IMR-90 (cell line): Measurements from ENCODE around the gene ELMO1. TPM values are rescaled to one million over a fixed set of nuclear protein-coding genes. Genes with fewer than 3 reads are reported as not detected.

Experiments
- ATAC-seq: fragments of 200-7000 bp; cut with Tn5 transposase; 2 replicates; pipeline ENCODE4 v1.9.1; 2020; ENCODE audit warnings: low read depth, mild to moderate bottlenecking, moderate library complexity
- BruUV-seq: library from RNA; stranded (reverse); fragments of 400-500 nt; replicated peaks from 2 replicates; lab custom pipeline; 2021; lab: Mats Ljungman, UMichigan
- CTCF ChIA-PET: fragments of 300-600 bp; formaldehyde crosslinking; extraction: SDS; loops from one replicate; lab custom pipeline; 2021; ENCODE audit warnings: antibody characterized with exemption; lab: Yijun Ruan, JAX
- POLR2A ChIA-PET: fragments of 300-600 bp; sonication (Branson Sonifier 250); formaldehyde crosslinking; loops from one replicate; lab custom pipeline; 2022; ENCODE audit warnings: antibody characterized with exemption; ENCODE audit not compliant: unreplicated experiment; lab: Charles Lee
- DNase-seq: peaks from one replicate; pipeline ENCODE4 v3.0.0; 2013
- H2AFZ ChIP-seq: replicated peaks from 2 replicates; pipeline ENCODE3; 2013; ENCODE audit warnings: low read length, mild to moderate bottlenecking; ENCODE audit not compliant: poor library complexity
- H2AK5ac ChIP-seq: 2 replicates; pipeline ENCODE4 v1.6.1; 2013; ENCODE audit warnings: low read depth, low read length, inconsistent platforms
- H2AK9ac ChIP-seq: replicated peaks from 2 replicates; pipeline ENCODE3; 2013; ENCODE audit warnings: mild to moderate bottlenecking, low read depth, low read length, moderate library complexity; ENCODE audit not compliant: poor library complexity
- H2BK120ac ChIP-seq: 2 replicates; pipeline ENCODE4 v1.6.1; 2013; ENCODE audit warnings: low read depth, low read length, inconsistent platforms
- H2BK15ac ChIP-seq: 3 replicates; pipeline ENCODE4 v1.6.1; 2013; ENCODE audit warnings: low read depth, low read length, inconsistent platforms
- H2BK20ac ChIP-seq: 2 replicates; pipeline ENCODE4 v1.6.1; 2013; ENCODE audit warnings: low read depth, mild to moderate bottlenecking, inconsistent platforms, low read length, moderate library complexity
- H2BK5ac ChIP-seq: 2 replicates; pipeline ENCODE4 v1.6.1; 2013; ENCODE audit warnings: mild to moderate bottlenecking, low read depth, low read length, inconsistent platforms; ENCODE audit not compliant: poor library complexity, severe bottlenecking
- H3K14ac ChIP-seq: replicated peaks from 2 replicates; pipeline ENCODE4 v1.6.1; 2013; ENCODE audit warnings: low read depth, low read length, inconsistent platforms
- H3K18ac ChIP-seq: 2 replicates; pipeline ENCODE4 v1.6.1; 2013; ENCODE audit warnings: low read depth, low read length, control low read depth
- H3K23ac ChIP-seq: 2 replicates; pipeline ENCODE4 v1.6.1; 2013; ENCODE audit warnings: low read depth, low read length, inconsistent platforms
- H3K27ac ChIP-seq: 2 replicates; pipeline ENCODE4 v1.5.1; 2013; ENCODE audit warnings: mild to moderate bottlenecking, control low read depth, low read length; ENCODE audit not compliant: insufficient read depth
- H3K27me3 ChIP-seq: 2 replicates; pipeline ENCODE4 v1.6.1; 2013; ENCODE audit warnings: low read length; ENCODE audit not compliant: control insufficient read depth, insufficient read depth
- H3K36me3 ChIP-seq: 2 replicates; pipeline ENCODE4 v1.6.1; 2013; ENCODE audit warnings: low read length, mixed read lengths; ENCODE audit not compliant: control insufficient read depth, insufficient read depth
- H3K4ac ChIP-seq: 2 replicates; pipeline ENCODE4 v1.6.1; 2013; ENCODE audit warnings: low read depth, low read length, inconsistent platforms
- H3K4me1 ChIP-seq: 2 replicates; pipeline ENCODE4 v1.6.1; 2013; ENCODE audit warnings: low read length, mixed read lengths; ENCODE audit not compliant: control insufficient read depth, insufficient read depth
- H3K4me2 ChIP-seq: 2 replicates; pipeline ENCODE4 v1.6.1; 2013; ENCODE audit warnings: low read depth, mild to moderate bottlenecking, control low read depth, low read length, moderate library complexity
- H3K4me3 ChIP-seq: 2 replicates; pipeline ENCODE4 v1.5.1; 2013; ENCODE audit warnings: low read depth, mild to moderate bottlenecking, control low read depth, low read length, moderate library complexity; ENCODE audit not compliant: insufficient read depth
- H3K56ac ChIP-seq: 2 replicates; pipeline ENCODE4 v1.6.1; 2013; ENCODE audit warnings: low read length, inconsistent platforms; ENCODE audit not compliant: insufficient read depth; ENCODE audit errors: extremely low read depth
- H3K79me1 ChIP-seq, 2 experiments: 2 replicates each; pipeline ENCODE4 v1.6.1; 2013; ENCODE audit warnings: low read length in 2 of 2, inconsistent platforms in 1 of 2, low read depth in 1 of 2
- H3K9ac ChIP-seq: 2 replicates; pipeline ENCODE4 v1.6.1; 2013; ENCODE audit warnings: low read depth, low read length, control low read depth
- H3K9me1 ChIP-seq: 2 replicates; pipeline ENCODE4 v1.6.1; 2013; ENCODE audit warnings: low read length, inconsistent platforms; ENCODE audit not compliant: insufficient read depth
- H3K9me3 ChIP-seq: 2 replicates; pipeline ENCODE4 v1.6.1; 2013; ENCODE audit warnings: low read length; ENCODE audit not compliant: control insufficient read depth, insufficient read depth
- H4K20me1 ChIP-seq: 2 replicates; pipeline ENCODE4 v1.6.1; 2013; ENCODE audit warnings: low read length, inconsistent platforms; ENCODE audit not compliant: insufficient read depth
- H4K5ac ChIP-seq: 2 replicates; pipeline ENCODE4 v1.6.1; 2013; ENCODE audit warnings: mild to moderate bottlenecking, low read depth, low read length, control low read depth
- H4K8ac ChIP-seq, 2 experiments: 2 replicates each; pipeline ENCODE4 v1.6.1; 2013; ENCODE audit warnings: low read depth in 2 of 2, low read length in 2 of 2, control low read depth in 1 of 2, inconsistent platforms in 1 of 2
- H4K91ac ChIP-seq: 2 replicates; pipeline ENCODE4 v1.6.1; 2013; ENCODE audit warnings: low read depth, low read length, inconsistent platforms; ENCODE audit not compliant: insufficient read depth
- BHLHE40 ChIP-seq: fragments of 150-350 bp; IDR thresholded peaks from 2 replicates; pipeline ENCODE4 v1.6.1; 2016; ENCODE audit warnings: mild to moderate bottlenecking, low read depth, low read length
- CEBPB ChIP-seq: IDR thresholded peaks from 2 replicates; pipeline ENCODE4 v1.6.1; 2012; ENCODE audit warnings: low read depth, low read length, improper control_type of control experiment
- CHD1 ChIP-seq: IDR thresholded peaks from 2 replicates; pipeline ENCODE4 v1.6.1; 2012; ENCODE audit warnings: low read depth, low read length, improper control_type of control experiment
- FOS ChIP-seq: fragments of 150-350 bp; IDR thresholded peaks from 2 replicates; pipeline ENCODE4 v1.6.1; 2016; ENCODE audit warnings: low read depth, low read length
- MAFK ChIP-seq: IDR thresholded peaks from 2 replicates; pipeline ENCODE4 v1.6.1; 2012; ENCODE audit warnings: low read depth, low read length, improper control_type of control experiment
- MAZ ChIP-seq: IDR thresholded peaks from 2 replicates; pipeline ENCODE4 v1.6.1; 2012; ENCODE audit warnings: low read depth, mild to moderate bottlenecking, low read length, improper control_type of control experiment, moderate library complexity, borderline replicate concordance
- MXI1 ChIP-seq: IDR thresholded peaks from 2 replicates; pipeline ENCODE4 v1.6.1; 2012; ENCODE audit warnings: low read depth, mild to moderate bottlenecking, low read length, moderate library complexity, borderline replicate concordance
- NFE2L2 ChIP-seq: fragments of 150-350 bp; IDR thresholded peaks from 2 replicates; pipeline ENCODE4 v1.6.1; 2016; ENCODE audit warnings: low read depth, mild to moderate bottlenecking, low read length
- POLR2A ChIP-seq: IDR thresholded peaks from 2 replicates; pipeline ENCODE4 v1.6.1; 2012; ENCODE audit warnings: mild to moderate bottlenecking, low read depth, low read length
- RAD21 ChIP-seq: IDR thresholded peaks from 2 replicates; pipeline ENCODE4 v1.6.1; 2012; ENCODE audit warnings: low read length, improper control_type of control experiment
- RCOR1 ChIP-seq: IDR thresholded peaks from 2 replicates; pipeline ENCODE4 v1.6.1; 2012; ENCODE audit warnings: mild to moderate bottlenecking, low read length, improper control_type of control experiment; ENCODE audit not compliant: insufficient replicate concordance
- RFX5 ChIP-seq: IDR thresholded peaks from 2 replicates; pipeline ENCODE4 v1.8.0; 2012; ENCODE audit warnings: low read depth, mild to moderate bottlenecking, low read length, moderate library complexity
- WGBS, 2 experiments: methylation state at CpG; one replicate each; pipeline versions ENCODE4 v1.1.5 to v1.1.7; 2013; ENCODE audit warnings: missing lambda C conversion rate in 2 of 2; ENCODE audit not compliant: insufficient read length in 1 of 2; ENCODE audit errors: extremely low coverage in 2 of 2; 5-methylcytosine and 5-hydroxymethylcytosine counted together
- dilution Hi-C: fragments of 300-500 bp; cut with HindIII; formaldehyde crosslinking; loops from one replicate; pipeline ENCODE4 v1.14.3; 2018; ENCODE audit warnings: low sequenced_read_pairs; ENCODE audit not compliant: unreplicated experiment
- in situ Hi-C: fragments of 300-500 bp; cut with MboI; formaldehyde crosslinking; loops from 3 replicates; pipeline ENCODE4 v1.14.3; 2019; ENCODE audit warnings: low sequenced_read_pairs, inconsistent platforms, mixed read lengths
- intact Hi-C: fragments of 100-400 bp; cut with micrococcal nuclease; formaldehyde crosslinking; loops from 2 replicates; pipeline ENCODE4 v1.10.0; 2022
- polyA plus RNA-seq, 3 experiments: library from polyadenylated mRNA; depleted of rRNA; stranded (reverse); fragments of >200 nt; gene quantifications; 2 replicates each; pipeline ENCODE4 v1.2.3, GENCODE V29; 2012; ENCODE audit warnings: low replicate concordance in 1 of 3
- total RNA-seq: library from RNA; depleted of rRNA; stranded (reverse); fragments of >200 nt; gene quantifications from 2 replicates; pipeline ENCODE4 v1.2.3, GENCODE V29; 2012
- TF ChIP-seq, protein P1 (sequence below): fragments of 150-350 bp; IDR thresholded peaks from 2 replicates; pipeline ENCODE4 v1.6.1; 2016; ENCODE audit warnings: low read depth, mild to moderate bottlenecking, low read length, moderate library complexity, borderline replicate concordance
- TF ChIP-seq, protein P2 (sequence below): fragments of 150-350 bp; IDR thresholded peaks from 2 replicates; pipeline ENCODE4 v1.6.1; 2017; ENCODE audit warnings: mild to moderate bottlenecking, antibody characterized with exemption, low read length, low read depth
- TF ChIP-seq, protein P3 (sequence below): conservative IDR thresholded peaks from 2 replicates; pipeline ENCODE4 v1.5.1; 2012; ENCODE audit warnings: mild to moderate bottlenecking, low read depth, low read length, improper control_type of control experiment

Gene ELMO1
- total and polyA plus RNA-seq, 2 of the 4 experiments (the other 2 are of a cell fraction): 0.03 TPM; not detected in 1

DNA sequence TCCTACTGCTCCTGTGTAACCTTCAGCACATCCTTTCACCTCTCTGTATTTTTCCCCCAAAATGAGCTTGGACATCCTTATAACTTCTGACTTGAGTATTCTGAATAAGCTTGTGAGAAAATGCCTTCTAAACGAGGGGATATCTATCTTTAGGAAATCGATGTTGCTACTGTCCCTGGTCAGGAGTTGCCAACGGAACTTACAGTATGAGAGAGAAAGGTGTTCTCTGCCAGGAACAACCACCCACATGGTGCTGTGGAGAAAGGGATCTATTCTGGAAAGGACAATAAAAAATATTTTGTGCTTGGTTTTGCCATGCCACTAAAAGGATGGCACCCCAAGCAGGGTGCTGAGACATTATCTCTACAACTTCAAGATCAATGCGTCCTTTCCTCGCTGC, 537.8 kb downstream of the ELMO1 start:
- H4K20me1 ChIP-seq: no peaks in the 10 kb centered on the region
- no CpG with 5 or more reads among the region's 5 CpGs for WGBS, 2 experiments
- H3K9me1 ChIP-seq: no peaks in the 10 kb centered on the region
- H2AFZ ChIP-seq: no peak overlapping the region
- no peak overlapping the region for H3K14ac ChIP-seq
- intact Hi-C loops (no loop called here), dilution Hi-C loops (no loop called here), in situ Hi-C loops (no loop called here)
- no peak overlapping the region for H3K9ac ChIP-seq
- H3K23ac ChIP-seq: no peak overlapping the region
- no TSS peak for BruUV-seq
- no peaks in the 10 kb centered on the region for H3K79me1 ChIP-seq
- ChIA-PET POLR2A (no interaction called here), CTCF (no interaction called here)
- H3K36me3 ChIP-seq: no peaks in the 10 kb centered on the region
- H4K8ac ChIP-seq: no peak overlapping the region
- H3K27ac ChIP-seq: no peak overlapping the region
- H4K91ac ChIP-seq: no peak overlapping the region
- no peak overlapping the region for H3K4ac ChIP-seq
- no peak overlapping the region for H2BK15ac ChIP-seq
- no peaks in the 10 kb centered on the region for H3K27me3 ChIP-seq
- H3K4me3 ChIP-seq: no peak overlapping the region
- DNase-seq: no peak
- H2BK120ac ChIP-seq: no peak overlapping the region
- no peak overlapping the region for H3K56ac ChIP-seq
- H3K9me3 ChIP-seq: no peaks in the 10 kb centered on the region
- TF ChIP-seq FOS (no peak), CEBPB (no peak), POLR2A (no peak), RFX5 (no peak), MXI1 (no peak), MAFK (no peak), RCOR1 (no peak), MAZ (no peak), BHLHE40 (no peak), NFE2L2 (no peak), RAD21 (no peak), CHD1 (no peak)
- TF ChIP-seq, protein P1, sequence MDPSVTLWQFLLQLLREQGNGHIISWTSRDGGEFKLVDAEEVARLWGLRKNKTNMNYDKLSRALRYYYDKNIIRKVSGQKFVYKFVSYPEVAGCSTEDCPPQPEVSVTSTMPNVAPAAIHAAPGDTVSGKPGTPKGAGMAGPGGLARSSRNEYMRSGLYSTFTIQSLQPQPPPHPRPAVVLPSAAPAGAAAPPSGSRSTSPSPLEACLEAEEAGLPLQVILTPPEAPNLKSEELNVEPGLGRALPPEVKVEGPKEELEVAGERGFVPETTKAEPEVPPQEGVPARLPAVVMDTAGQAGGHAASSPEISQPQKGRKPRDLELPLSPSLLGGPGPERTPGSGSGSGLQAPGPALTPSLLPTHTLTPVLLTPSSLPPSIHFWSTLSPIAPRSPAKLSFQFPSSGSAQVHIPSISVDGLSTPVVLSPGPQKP: no peak
- TF ChIP-seq, protein P2, sequence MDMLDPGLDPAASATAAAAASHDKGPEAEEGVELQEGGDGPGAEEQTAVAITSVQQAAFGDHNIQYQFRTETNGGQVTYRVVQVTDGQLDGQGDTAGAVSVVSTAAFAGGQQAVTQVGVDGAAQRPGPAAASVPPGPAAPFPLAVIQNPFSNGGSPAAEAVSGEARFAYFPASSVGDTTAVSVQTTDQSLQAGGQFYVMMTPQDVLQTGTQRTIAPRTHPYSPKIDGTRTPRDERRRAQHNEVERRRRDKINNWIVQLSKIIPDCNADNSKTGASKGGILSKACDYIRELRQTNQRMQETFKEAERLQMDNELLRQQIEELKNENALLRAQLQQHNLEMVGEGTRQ: no peak
- TF ChIP-seq, protein P3, sequence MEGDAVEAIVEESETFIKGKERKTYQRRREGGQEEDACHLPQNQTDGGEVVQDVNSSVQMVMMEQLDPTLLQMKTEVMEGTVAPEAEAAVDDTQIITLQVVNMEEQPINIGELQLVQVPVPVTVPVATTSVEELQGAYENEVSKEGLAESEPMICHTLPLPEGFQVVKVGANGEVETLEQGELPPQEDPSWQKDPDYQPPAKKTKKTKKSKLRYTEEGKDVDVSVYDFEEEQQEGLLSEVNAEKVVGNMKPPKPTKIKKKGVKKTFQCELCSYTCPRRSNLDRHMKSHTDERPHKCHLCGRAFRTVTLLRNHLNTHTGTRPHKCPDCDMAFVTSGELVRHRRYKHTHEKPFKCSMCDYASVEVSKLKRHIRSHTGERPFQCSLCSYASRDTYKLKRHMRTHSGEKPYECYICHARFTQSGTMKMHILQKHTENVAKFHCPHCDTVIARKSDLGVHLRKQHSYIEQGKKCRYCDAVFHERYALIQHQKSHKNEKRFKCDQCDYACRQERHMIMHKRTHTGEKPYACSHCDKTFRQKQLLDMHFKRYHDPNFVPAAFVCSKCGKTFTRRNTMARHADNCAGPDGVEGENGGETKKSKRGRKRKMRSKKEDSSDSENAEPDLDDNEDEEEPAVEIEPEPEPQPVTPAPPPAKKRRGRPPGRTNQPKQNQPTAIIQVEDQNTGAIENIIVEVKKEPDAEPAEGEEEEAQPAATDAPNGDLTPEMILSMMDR: no peak
- H3K4me2 ChIP-seq: no peak overlapping the region
- H3K4me1 ChIP-seq: no peaks in the 10 kb centered on the region
- no peak overlapping the region for H4K5ac ChIP-seq
- H2AK9ac ChIP-seq: no peak overlapping the region
- H2BK20ac ChIP-seq: no peak overlapping the region
- H2AK5ac ChIP-seq: no peak overlapping the region
- H3K18ac ChIP-seq: no peak overlapping the region
- no peak overlapping the region for H2BK5ac ChIP-seq
- ATAC-seq: no peak
